ENCODE results near the gene LTC4S. TPM values are rescaled to one million over a fixed set of nuclear protein-coding genes. Genes with fewer than 3 reads are reported as not detected.

The LTC4S gene
- total RNA-seq, 1 experiment from 2014 or later: 3.7 TPM

GRCh38 chr5:179821298-179822058, 27.7 kb downstream of the LTC4S start:
- Histone ChIP-seq H3K4me2 (ENCODE audit: insufficient read depth, insufficient read length, low read length) (peak overlapping the region; percentile 79), H2BK5ac (ENCODE audit: insufficient read length, low read length) (no peak overlapping the region), H3K27ac (ENCODE audit: insufficient read length, low read depth, low read length) (no peak overlapping the region), H3K23ac (ENCODE audit: insufficient read length, low read depth, low read length) (no peak overlapping the region), H3K14ac (ENCODE audit: insufficient read depth, low read length) (peak overlapping the region; percentile 72), H3K4me1 (ENCODE audit: insufficient read depth, low read length) (peaks cover 3% of the 10 kb centered on the region; the same call in 1 of the 2 replicates), H3K9me3 (ENCODE audit: control insufficient read depth, low read depth, low read length) (no peaks in the 10 kb centered on the region), H4K8ac (replicated peaks; ENCODE audit: insufficient read length, low read depth, low read length) (no peak overlapping the region), H2BK120ac (ENCODE audit: low read depth, low read length, poor library complexity, severe bottlenecking) (no peak overlapping the region), H4K91ac (ENCODE audit: insufficient read length, low read depth, low read length) (no peak overlapping the region), H3K56ac (ENCODE audit: insufficient read length, low read depth, low read length) (no peak overlapping the region), H2BK12ac (ENCODE audit: insufficient read length, low read depth, low read length) (no peak overlapping the region), H2BK20ac (ENCODE audit: low read depth, low read length, poor library complexity, severe bottlenecking) (no peak overlapping the region), H2AK5ac (ENCODE audit: insufficient read length, low read length) (no peak overlapping the region), H4K5ac (ENCODE audit: insufficient read length, low read depth, low read length) (no peak overlapping the region), H3K18ac (ENCODE audit: insufficient read length, low read depth, low read length) (peak overlapping the region; percentile 74), H3K79me1 (ENCODE audit: insufficient read depth, low read depth, low read length, poor library complexity, severe bottlenecking) (peaks cover 10% of the 10 kb centered on the region), H2BK15ac (ENCODE audit: low read depth, low read length) (no peak overlapping the region), H3T11ph (ENCODE audit: low read length) (no peak overlapping the region), H4K20me1 (ENCODE audit: control insufficient read depth, insufficient read depth, insufficient read length) (no peaks in the 10 kb centered on the region), H2AFZ (ENCODE audit: low read length) (no peak overlapping the region), H3K4ac (ENCODE audit: low read depth, low read length) (no peak overlapping the region), H3K79me2 (ENCODE audit: insufficient read depth, low read length) (peaks cover 9% of the 10 kb centered on the region; the same call in 1 of the 2 replicates), H3K27me3 (ENCODE audit: insufficient read depth, low read length) (no peaks in the 10 kb centered on the region), H3K23me2 (ENCODE audit: insufficient read length, low read depth, low read length, poor library complexity, severe bottlenecking) (peaks cover 13% of the 10 kb centered on the region), H3K9ac (ENCODE audit: extremely low read depth, insufficient read length, low read length) (peak overlapping the region; percentile 30)
- Mint-ChIP-seq H3K4me3 (peak overlapping the region; percentile 88 to 93), H3K4me1 (peaks cover 30 to 33% of the 10 kb centered on the region in 2 experiments), H3K9me3 (no peaks in the 10 kb centered on the region; a peak in 1 of 5 replicates), H3K36me3 (ENCODE audit: insufficient read depth in 1 of 3, low read depth in 3 of 3) (peaks cover 24 to 38% (median 37%) of the 10 kb centered on the region in 3 experiments), H3K27ac (peak overlapping the region; percentile 40 to 94 (median 93); a peak in 3 of 7 replicates), H3K27me3 (ENCODE audit: low read depth) (peaks cover 6% of the 10 kb centered on the region)
- WGBS (ENCODE audit: extremely low coverage, insufficient read length, low lambda C conversion rate): no CpG with 5 or more reads among the region's 54 CpGs
- peak; percentile 87 for DNase-seq
- TF ChIP-seq CTCF (conservative IDR thresholded peaks at IDR 0.05): peak; percentile 11; the same call in 1 of the 3 replicates

Measured in H9 (cell line).